ENCODE results near the gene CHID1.

Gene CHID1

DNA sequence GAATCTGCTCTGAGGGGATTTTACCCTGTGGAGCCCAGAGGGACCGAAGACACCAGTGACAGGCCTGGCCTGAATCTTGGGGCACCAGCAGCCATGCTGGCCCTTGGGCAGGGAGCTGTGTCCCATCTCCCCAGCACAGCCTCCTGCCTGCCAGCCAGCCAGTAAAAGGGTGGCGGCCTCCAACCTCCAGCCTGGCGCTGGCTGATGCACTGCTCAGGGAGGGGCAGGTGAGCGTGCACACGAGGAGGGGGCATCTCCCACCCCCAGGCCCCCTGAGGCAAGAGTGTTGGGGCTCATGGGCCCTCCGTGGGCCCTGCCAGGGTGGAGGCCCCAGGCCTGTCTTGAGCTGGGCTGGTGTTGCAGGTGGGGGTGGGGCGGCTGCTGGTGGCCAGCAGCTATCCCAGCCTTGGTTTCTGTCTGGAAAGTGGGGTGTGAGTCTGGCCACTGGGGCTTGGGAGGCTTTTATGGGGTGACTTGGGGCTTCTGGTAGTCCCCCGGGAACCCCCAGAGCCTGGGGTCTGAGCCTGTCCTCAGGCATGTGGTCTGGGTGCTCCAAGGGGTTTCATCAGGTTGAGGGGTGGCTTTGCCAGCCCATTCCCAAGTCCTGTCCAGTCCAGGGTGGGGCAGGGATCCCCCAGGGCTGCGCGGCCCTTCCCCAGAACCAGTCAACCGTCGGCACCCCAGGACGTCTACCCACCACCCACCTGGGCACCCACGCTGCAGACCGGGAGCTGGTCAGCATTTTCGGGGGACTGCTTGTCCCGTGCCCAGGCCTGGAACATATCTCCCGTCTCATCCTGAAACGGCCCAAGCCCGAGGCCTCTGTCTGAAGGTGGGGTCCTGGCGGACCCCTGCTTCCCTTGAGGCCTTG lies 50.1 kb downstream of the CHID1 start:
- H3K9me3 ChIP-seq (ENCODE audit: insufficient read depth, low read length) = no peaks in the 10 kb centered on the region
- H3K4me3 ChIP-seq (ENCODE audit: insufficient read depth, low read length, poor library complexity, severe bottlenecking) = no peak overlapping the region
- TF ChIP-seq CTCF (IDR thresholded peaks at IDR 0.05; ENCODE audit: insufficient read depth, low read length, poor library complexity, severe bottlenecking) (no peak), EZH2phosphoT487 (conservative IDR thresholded peaks at IDR 0.05; ENCODE audit: low read length) (no peak)
- H3K36me3 ChIP-seq (ENCODE audit: low read length) = no peaks in the 10 kb centered on the region
- H3K9me2 ChIP-seq (replicated peaks; ENCODE audit: insufficient read depth, low read length) = no peaks in the 10 kb centered on the region
- no peak overlapping the region for H3K9ac ChIP-seq (ENCODE audit: low read length)
- no peaks in the 10 kb centered on the region for H3K27me3 ChIP-seq (ENCODE audit: low read length)
- H3K27ac ChIP-seq (ENCODE audit: low read depth, low read length) = no peak overlapping the region
- H3K79me2 ChIP-seq (ENCODE audit: insufficient read depth, low read length) = no peaks in the 10 kb centered on the region
- H4K20me1 ChIP-seq (ENCODE audit: low read depth, low read length) = no peaks in the 10 kb centered on the region
- H2AFZ ChIP-seq (ENCODE audit: low read depth, low read length, severe bottlenecking) = no peak overlapping the region
- no peaks in the 10 kb centered on the region for H3F3A ChIP-seq (ENCODE audit: insufficient read depth)
- H3K4me2 ChIP-seq (ENCODE audit: low read depth, low read length, poor library complexity, severe bottlenecking) = no peak overlapping the region

- TF ChIP-seq CTCF (IDR thresholded peaks at IDR 0.05; ENCODE audit: insufficient read depth, low read length, poor library complexity, severe bottlenecking) (no peak), EZH2phosphoT487 (conservative IDR thresholded peaks at IDR 0.05; ENCODE audit: low read length) (no peak)
- Histone ChIP-seq H2AFZ (ENCODE audit: low read depth, low read length, severe bottlenecking) (no peak overlapping the region), H3K4me2 (ENCODE audit: low read depth, low read length, poor library complexity, severe bottlenecking) (no peak overlapping the region), H3K36me3 (ENCODE audit: low read length) (no peaks in the 10 kb centered on the region), H3K27ac (ENCODE audit: low read depth, low read length) (no peak overlapping the region), H3K9ac (ENCODE audit: low read length) (no peak overlapping the region), H3K27me3 (ENCODE audit: low read length) (no peaks in the 10 kb centered on the region), H3K4me3 (ENCODE audit: insufficient read depth, low read length, poor library complexity, severe bottlenecking) (no peak overlapping the region), H3K9me2 (replicated peaks; ENCODE audit: insufficient read depth, low read length) (no peaks in the 10 kb centered on the region), H3K9me3 (ENCODE audit: insufficient read depth, low read length) (no peaks in the 10 kb centered on the region), H3K79me2 (ENCODE audit: insufficient read depth, low read length) (no peaks in the 10 kb centered on the region), H4K20me1 (ENCODE audit: low read depth, low read length) (no peaks in the 10 kb centered on the region), H3F3A (ENCODE audit: insufficient read depth) (no peaks in the 10 kb centered on the region)
Measured at GRCh38 chr11:859394-860131, 51.0 kb downstream of the CHID1 start.

GRCh38 chr11:858762-859339 lies 51.8 kb downstream of the CHID1 start:
- H2AFZ ChIP-seq (ENCODE audit: low read depth, low read length, severe bottlenecking) = no peak overlapping the region
- H3K9me3 ChIP-seq (ENCODE audit: insufficient read depth, low read length) = no peaks in the 10 kb centered on the region
- H3K9ac ChIP-seq (ENCODE audit: low read length) = no peak overlapping the region
- no peaks in the 10 kb centered on the region for H3K9me2 ChIP-seq (replicated peaks; ENCODE audit: insufficient read depth, low read length)
- no peaks in the 10 kb centered on the region for H3K36me3 ChIP-seq (ENCODE audit: low read length)
- H3K27me3 ChIP-seq (ENCODE audit: low read length) = no peaks in the 10 kb centered on the region
- no peaks in the 10 kb centered on the region for H3F3A ChIP-seq (ENCODE audit: insufficient read depth)
- H3K79me2 ChIP-seq (ENCODE audit: insufficient read depth, low read length) = no peaks in the 10 kb centered on the region
- H3K4me3 ChIP-seq (ENCODE audit: insufficient read depth, low read length, poor library complexity, severe bottlenecking) = no peak overlapping the region
- no peak overlapping the region for H3K4me2 ChIP-seq (ENCODE audit: low read depth, low read length, poor library complexity, severe bottlenecking)
- no peaks in the 10 kb centered on the region for H4K20me1 ChIP-seq (ENCODE audit: low read depth, low read length)
- no peak for TF ChIP-seq CTCF (IDR thresholded peaks at IDR 0.05; ENCODE audit: insufficient read depth, low read length, poor library complexity, severe bottlenecking)
- no peak overlapping the region for H3K27ac ChIP-seq (ENCODE audit: low read depth, low read length)
